MM.1S (cell line): Measurements from ENCODE around the gene PPM1K.

ENCODE experiments used
- DNase-seq: peaks from one replicate; pipeline ENCODE4 v3.0.0-alpha.2; 2015
- H2AFZ ChIP-seq: fragments of 300-600 bp; sonication (generic); 2 replicates; pipeline ENCODE4 v1.6.0; 2016; ENCODE audit warnings: antibody characterized with exemption, low read length
- H3F3A ChIP-seq: fragments of 300-600 bp; sonication (generic); 2 replicates; pipeline ENCODE4 v1.6.1; 2016; ENCODE audit warnings: mild to moderate bottlenecking, antibody characterized with exemption, low read length, moderate library complexity, mixed read lengths; ENCODE audit not compliant: insufficient read depth
- H3K27ac ChIP-seq: fragments of 300-600 bp; sonication (generic); 2 replicates; pipeline ENCODE4 v1.5.1; 2016; ENCODE audit warnings: mild to moderate bottlenecking, low read length
- H3K27me3 ChIP-seq: fragments of 300-600 bp; sonication (generic); replicated peaks from 2 replicates; pipeline ENCODE4 v1.6.0; 2016; ENCODE audit warnings: low read length; ENCODE audit not compliant: insufficient read depth
- H3K36me3 ChIP-seq: fragments of 300-600 bp; sonication (generic); replicated peaks from 2 replicates; pipeline ENCODE4 v1.6.1; 2016; ENCODE audit warnings: mild to moderate bottlenecking, low read length, mixed read lengths; ENCODE audit not compliant: insufficient read depth
- H3K4me1 ChIP-seq: fragments of 300-600 bp; sonication (generic); 2 replicates; pipeline ENCODE4 v1.6.1; 2016; ENCODE audit warnings: low read length, mixed read lengths
- H3K4me2 ChIP-seq: fragments of 300-600 bp; sonication (generic); 2 replicates; pipeline ENCODE4 v1.6.0; 2016; ENCODE audit warnings: low read depth, low read length
- H3K4me3 ChIP-seq: fragments of 300-600 bp; sonication (generic); 2 replicates; pipeline ENCODE4 v1.5.1; 2016; ENCODE audit warnings: low read length, mixed read lengths
- H3K79me2 ChIP-seq: fragments of 300-600 bp; sonication (generic); 2 replicates; pipeline ENCODE4 v1.6.1; 2016; ENCODE audit warnings: mixed run types, low read length, mixed read lengths
- H3K9ac ChIP-seq: fragments of 300-600 bp; sonication (generic); 2 replicates; pipeline ENCODE4 v1.6.1; 2016; ENCODE audit warnings: low read length, mixed read lengths
- H3K9me2 ChIP-seq: fragments of 300-600 bp; sonication (generic); replicated peaks from 2 replicates; pipeline ENCODE4 v1.6.1; 2016; ENCODE audit warnings: mild to moderate bottlenecking, low read length, mixed read lengths; ENCODE audit not compliant: insufficient read depth
- H3K9me3 ChIP-seq: fragments of 300-600 bp; sonication (generic); replicated peaks from 2 replicates; pipeline ENCODE4 v1.6.1; 2016; ENCODE audit warnings: mild to moderate bottlenecking, low read length, mixed read lengths; ENCODE audit not compliant: insufficient read depth
- H4K20me1 ChIP-seq: fragments of 300-600 bp; sonication (generic); 2 replicates; pipeline ENCODE4 v1.6.1; 2016; ENCODE audit warnings: mild to moderate bottlenecking, low read length, moderate library complexity, mixed read lengths; ENCODE audit not compliant: insufficient read depth
- CTCF ChIP-seq: fragments of 300-600 bp; sonication (generic); IDR thresholded peaks from 2 replicates; pipeline ENCODE4 v1.5.1; 2016; ENCODE audit warnings: antibody characterized with exemption, low read length, mixed read lengths
- EZH2 ChIP-seq: fragments of 300-600 bp; sonication (generic); optimal IDR thresholded peaks from 2 replicates; pipeline ENCODE3; 2017; ENCODE audit warnings: low read depth, mild to moderate bottlenecking, antibody characterized with exemption, low read length, mixed read lengths
- EZH2phosphoT487 ChIP-seq: fragments of 300-600 bp; sonication (generic); IDR thresholded peaks from 2 replicates; pipeline ENCODE4 v1.6.1; 2018; ENCODE audit warnings: antibody characterized with exemption, low read length

Gene PPM1K

GRCh38 chr4:88284439-88285234 lies at the start of gene PPM1K:
Gene PPM1K (minus strand): TSS chr4:88284561. CDS start chr4:88278583, 5,978 bp downstream.
- Histone ChIP-seq H3K4me1 (peaks cover 14% of the 10 kb centered on the region; the same call in 1 of the 2 replicates), H3K4me2 (peak within 1 kb of the TSS; percentile 94), H3F3A (peaks cover 25% of the 10 kb centered on the region), H2AFZ (peak within 1 kb of the TSS; percentile 93), H3K79me2 (peaks cover 40% of the 10 kb centered on the region), H3K4me3 (peak within 1 kb of the TSS; percentile 90), H3K36me3 (no peaks in the 10 kb centered on the region), H3K27me3 (no peaks in the 10 kb centered on the region), H3K27ac (peak within 1 kb of the TSS; percentile 98), H4K20me1 (no peaks in the 10 kb centered on the region), H3K9me2 (no peaks in the 10 kb centered on the region), H3K9me3 (no peaks in the 10 kb centered on the region), H3K9ac (peak within 1 kb of the TSS; percentile 94)
- TF ChIP-seq EZH2 (no peak), CTCF (no peak), EZH2phosphoT487 (no peak)
- peak; percentile 99 for DNase-seq

GRCh38 chr4:88333741-88334405 lies 49.5 kb upstream of the PPM1K start:
- no peak for DNase-seq
- Histone ChIP-seq H2AFZ (no peak overlapping the region), H3K9ac (no peak overlapping the region)

GRCh38 chr4:88327665-88328064 lies 43.3 kb upstream of the PPM1K start:
- Histone ChIP-seq H3K9ac (no peak overlapping the region), H3K36me3 (no peaks in the 10 kb centered on the region), H3K4me3 (no peak overlapping the region), H4K20me1 (no peaks in the 10 kb centered on the region), H3K4me2 (no peak overlapping the region), H2AFZ (no peak overlapping the region), H3F3A (no peaks in the 10 kb centered on the region), H3K27me3 (no peaks in the 10 kb centered on the region), H3K27ac (no peak overlapping the region), H3K9me2 (no peaks in the 10 kb centered on the region), H3K79me2 (no peaks in the 10 kb centered on the region), H3K4me1 (no peaks in the 10 kb centered on the region), H3K9me3 (no peaks in the 10 kb centered on the region)
- DNase-seq: no peak
- TF ChIP-seq CTCF: no peak
- no peak for TF ChIP-seq EZH2
- TF ChIP-seq EZH2phosphoT487: no peak

More at GRCh38 chr4:88333741-88334405, 49.5 kb upstream of the PPM1K start:
- no peak overlapping the region for H3K27ac ChIP-seq
- H3K9me3 ChIP-seq: no peaks in the 10 kb centered on the region
- no peaks in the 10 kb centered on the region for H3F3A ChIP-seq
- no peaks in the 10 kb centered on the region for H3K9me2 ChIP-seq
- H3K79me2 ChIP-seq: no peaks in the 10 kb centered on the region
- no peaks in the 10 kb centered on the region for H3K27me3 ChIP-seq
- no peaks in the 10 kb centered on the region for H4K20me1 ChIP-seq
- no peaks in the 10 kb centered on the region for H3K4me1 ChIP-seq
- no peak overlapping the region for H3K4me2 ChIP-seq
- TF ChIP-seq EZH2 (no peak), EZH2phosphoT487 (no peak), CTCF (no peak)
- no peaks in the 10 kb centered on the region for H3K36me3 ChIP-seq
- no peak overlapping the region for H3K4me3 ChIP-seq
